Gastrocnemius medialis (tissue), 4 donors: ENCODE data around the gene DDX18. TPM values are rescaled to one million over a fixed set of nuclear protein-coding genes. Genes with fewer than 3 reads are reported as not detected.

ENCODE experiments used
- ATAC-seq, 2 donors: fragments of 150-250 bp; one replicate each; pipeline ENCODE4 v1.9.1; 2016
- DNase-seq, 2 donors: peaks; one replicate each; pipeline ENCODE4 v3.0.0-alpha.2; 2019
- H3K27ac ChIP-seq, 4 donors: fragments of 200-600 bp; sonication (generic); 1 replicate in 1 of 4; 2 replicates in 3 of 4; pipeline ENCODE4 v1.5.1; 2016 to 2018; ENCODE audit warnings: mild to moderate bottlenecking in 2 of 4, moderate library complexity in 1 of 4
- H3K27me3 ChIP-seq, 3 donors: fragments of 200-600 bp; sonication (generic) in 2 of 3; 1 replicate in 1 of 3; 2 replicates in 2 of 3; pipeline versions ENCODE4 v1.5.1 to v1.6.0; 2016 to 2019; ENCODE audit warnings: mild to moderate bottlenecking in 1 of 3, moderate library complexity in 1 of 3
- H3K36me3 ChIP-seq, 2 donors: fragments of 200-600 bp; sonication (generic) in 1 of 2; one replicate each; pipeline ENCODE4 v1.5.1; 2017 to 2018
- H3K4me1 ChIP-seq, 2 donors: fragments of 200-600 bp; sonication (generic) in 1 of 2; one replicate each; pipeline ENCODE4 v1.5.1; 2016 to 2017; ENCODE audit warnings: mild to moderate bottlenecking in 2 of 2
- H3K4me3 ChIP-seq, 4 donors: fragments of 200-600 bp; sonication (generic) in 3 of 4; 1 replicate in 1 of 4; 2 replicates in 3 of 4; pipeline ENCODE4 v1.5.1; 2016 to 2019; ENCODE audit warnings: mild to moderate bottlenecking in 2 of 4
- H3K9me3 ChIP-seq, 3 donors: fragments of 200-600 bp; sonication (generic) in 2 of 3; 1 replicate in 1 of 3; 2 replicates in 2 of 3; pipeline ENCODE4 v1.5.1; 2016 to 2019
- CTCF ChIP-seq, 5 experiments: fragments of 450-650 bp in 3 of 5; fragments of 200-600 bp in 2 of 5; sonication (generic) in 2 of 5; IDR thresholded peaks in 4 of 5; conservative IDR thresholded peaks in 1 of 5; 1 replicate in 4 of 5; 2 replicates in 1 of 5; pipeline ENCODE4 v1.5.1; 2016 to 2019; ENCODE audit warnings: antibody characterized with exemption in 5 of 5, mild to moderate bottlenecking in 3 of 5, moderate library complexity in 3 of 5
- POLR2A ChIP-seq, 2 donors: fragments of 450-650 bp; IDR thresholded peaks; one replicate each; pipeline ENCODE4 v1.6.1; 2017; ENCODE audit warnings: antibody characterized with exemption in 2 of 2, mild to moderate bottlenecking in 2 of 2, moderate library complexity in 2 of 2
- in situ Hi-C, 4 donors: fragments of 200-750 bp; cut with MboI; loops; one replicate each; pipeline versions ENCODE4 v1.15.0 to v1.8.0; 2017; ENCODE audit warnings: low sequenced_read_pairs in 4 of 4
- intact Hi-C: fragments of 100-400 bp; cut with DNase I; formaldehyde crosslinking; loops from one replicate; pipeline ENCODE4 v1.15.1; 2023; ENCODE audit warnings: low total_unique reads
- total RNA-seq, 4 donors: library from RNA; depleted of rRNA; stranded (reverse); fragments of >200 nt; gene quantifications; one replicate each; pipeline versions ENCODE4 v1.1.0 to v1.2.3, GENCODE V29; 2016

DDX18 gene
- total RNA-seq, 4 donors from 2014 or later: 21.8 to 37.1 (median 24.7) TPM

GRCh38 chr2:117856415-117857210 lies 42.1 kb downstream of the DDX18 start:
- TF ChIP-seq CTCF (IDR thresholded peaks at IDR 0.05 in 4 of 5, conservative IDR thresholded peaks at IDR 0.05 in 1 of 5) (no peak), POLR2A (IDR thresholded peaks at IDR 0.05) (no peak)
- in situ Hi-C loops (no loop called here), intact Hi-C loops (no loop called here)
- ATAC-seq (no peak), DNase-seq (no peak)
- Histone ChIP-seq H3K4me1 (no peaks in the 10 kb centered on the region), H3K36me3 (no peaks in the 10 kb centered on the region), H3K27ac (no peak overlapping the region), H3K9me3 (no peaks in the 10 kb centered on the region), H3K4me3 (no peak overlapping the region), H3K27me3 (peaks cover 0 to 20% (median 19%) of the 10 kb centered on the region in 3 donors)

GRCh38 chr2:117858336-117858735 lies 43.8 kb downstream of the DDX18 start:
- no peaks in the 10 kb centered on the region for H3K36me3 ChIP-seq
- H3K4me3 ChIP-seq: no peak overlapping the region
- in situ Hi-C loops: no loop called here
- intact Hi-C loops: no loop called here
- peaks cover 0 to 20% (median 17%) of the 10 kb centered on the region in 3 donors for H3K27me3 ChIP-seq
- TF ChIP-seq CTCF (IDR thresholded peaks at IDR 0.05 in 4 of 5, conservative IDR thresholded peaks at IDR 0.05 in 1 of 5): no peak
- TF ChIP-seq POLR2A (IDR thresholded peaks at IDR 0.05): no peak
- no peak overlapping the region for H3K27ac ChIP-seq
- no peak for DNase-seq
- no peak for ATAC-seq
- no peaks in the 10 kb centered on the region for H3K9me3 ChIP-seq
- no peaks in the 10 kb centered on the region for H3K4me1 ChIP-seq

GRCh38 chr2:117858892-117859531 lies 44.5 kb downstream of the DDX18 start:
- Histone ChIP-seq H3K36me3 (no peaks in the 10 kb centered on the region), H3K9me3 (no peaks in the 10 kb centered on the region), H3K4me1 (no peaks in the 10 kb centered on the region), H3K27me3 (peaks cover 0 to 20% (median 17%) of the 10 kb centered on the region in 3 donors), H3K4me3 (no peak overlapping the region), H3K27ac (no peak overlapping the region)
- DNase-seq (no peak), ATAC-seq (no peak)
- in situ Hi-C loops: no loop called here
- no peak for TF ChIP-seq POLR2A (IDR thresholded peaks at IDR 0.05)
- no peak for TF ChIP-seq CTCF (IDR thresholded peaks at IDR 0.05 in 4 of 5, conservative IDR thresholded peaks at IDR 0.05 in 1 of 5)
- intact Hi-C loops: no loop called here

- intact Hi-C loops (no loop called here), in situ Hi-C loops (no loop called here)
- H3K4me3 ChIP-seq: no peak overlapping the region
- no peaks in the 10 kb centered on the region for H3K36me3 ChIP-seq
- ATAC-seq (no peak), DNase-seq (no peak)
- H3K4me1 ChIP-seq: no peaks in the 10 kb centered on the region
- H3K27me3 ChIP-seq: peaks cover 0 to 20% (median 17%) of the 10 kb centered on the region in 3 donors
- no peak for TF ChIP-seq CTCF (IDR thresholded peaks at IDR 0.05 in 4 of 5, conservative IDR thresholded peaks at IDR 0.05 in 1 of 5)
- no peak for TF ChIP-seq POLR2A (IDR thresholded peaks at IDR 0.05)
- H3K9me3 ChIP-seq: no peaks in the 10 kb centered on the region
- H3K27ac ChIP-seq: no peak overlapping the region
Observed at GRCh38 chr2:117859532-117859911, 45.0 kb downstream of the DDX18 start.
